Measurements from ENCODE around the gene ELMOD1.
A peak's percentile ranks its signal among the peaks of the same experiment; 100 is the strongest.

DNA sequence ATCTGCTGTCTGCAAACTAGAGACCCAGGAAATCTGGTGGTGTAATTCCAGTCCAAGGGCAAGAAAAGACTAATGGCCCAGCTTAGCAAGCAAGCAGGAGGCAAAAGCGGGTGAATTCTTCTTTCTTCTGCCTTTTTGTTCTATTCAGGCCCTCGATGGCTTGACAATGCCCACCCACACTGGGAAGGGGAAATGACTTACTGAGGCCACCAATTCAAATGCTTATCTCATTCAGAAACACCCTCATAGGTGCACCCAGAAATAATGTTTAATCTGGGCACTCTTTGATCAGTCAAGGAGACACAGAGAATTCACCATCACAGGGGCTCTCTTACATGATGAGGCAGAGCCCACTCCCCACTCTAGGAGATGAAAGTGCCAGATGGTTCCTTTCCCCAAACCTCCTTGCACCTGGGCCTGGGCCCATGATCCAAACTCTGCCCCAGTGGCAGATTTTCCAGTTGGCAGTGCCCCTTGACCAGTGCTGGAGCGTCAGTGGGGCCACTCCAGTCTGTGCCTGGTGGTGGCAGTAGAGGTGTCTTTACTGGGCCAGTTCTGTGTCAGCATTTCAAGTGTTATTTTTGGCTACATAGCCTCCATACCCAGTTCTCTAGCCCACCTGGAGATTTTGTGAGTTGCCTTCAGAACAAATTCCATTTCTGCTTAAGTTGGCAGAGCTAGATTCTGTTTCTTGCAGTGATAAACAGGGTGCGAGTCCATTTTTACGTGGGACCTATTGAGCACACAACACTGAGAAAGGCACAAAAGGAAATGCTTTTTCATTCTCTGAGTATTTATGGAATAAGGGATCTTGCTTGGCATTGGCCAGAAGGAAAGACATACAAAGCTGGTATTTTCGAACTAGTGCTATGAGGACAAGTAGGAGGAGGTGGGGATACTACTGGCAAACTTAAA is 7.5 kb downstream of the ELMOD1 start:
- TF ChIP-seq, protein P1, sequence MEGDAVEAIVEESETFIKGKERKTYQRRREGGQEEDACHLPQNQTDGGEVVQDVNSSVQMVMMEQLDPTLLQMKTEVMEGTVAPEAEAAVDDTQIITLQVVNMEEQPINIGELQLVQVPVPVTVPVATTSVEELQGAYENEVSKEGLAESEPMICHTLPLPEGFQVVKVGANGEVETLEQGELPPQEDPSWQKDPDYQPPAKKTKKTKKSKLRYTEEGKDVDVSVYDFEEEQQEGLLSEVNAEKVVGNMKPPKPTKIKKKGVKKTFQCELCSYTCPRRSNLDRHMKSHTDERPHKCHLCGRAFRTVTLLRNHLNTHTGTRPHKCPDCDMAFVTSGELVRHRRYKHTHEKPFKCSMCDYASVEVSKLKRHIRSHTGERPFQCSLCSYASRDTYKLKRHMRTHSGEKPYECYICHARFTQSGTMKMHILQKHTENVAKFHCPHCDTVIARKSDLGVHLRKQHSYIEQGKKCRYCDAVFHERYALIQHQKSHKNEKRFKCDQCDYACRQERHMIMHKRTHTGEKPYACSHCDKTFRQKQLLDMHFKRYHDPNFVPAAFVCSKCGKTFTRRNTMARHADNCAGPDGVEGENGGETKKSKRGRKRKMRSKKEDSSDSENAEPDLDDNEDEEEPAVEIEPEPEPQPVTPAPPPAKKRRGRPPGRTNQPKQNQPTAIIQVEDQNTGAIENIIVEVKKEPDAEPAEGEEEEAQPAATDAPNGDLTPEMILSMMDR (IDR thresholded peaks at IDR 0.05) = peak in 1 of 3 experiments; percentile 7
- no peak for TF ChIP-seq EP300 (IDR thresholded peaks at IDR 0.05)
- TF ChIP-seq POLR2A (IDR thresholded peaks at IDR 0.05; ENCODE audit: low read depth) = no peak
